Heart right ventricle (tissue), 16 donors: ENCODE measurements around the gene RNF130. TPM values are rescaled to one million over a fixed set of nuclear protein-coding genes. Genes with fewer than 3 reads are reported as not detected.
"Not testable (repeated sequence)": the region's sequence is repeated elsewhere in the genome, so short reads cannot be mapped to it uniquely, and the experiment has no call there.

Experiments used
- ATAC-seq, 8 donors: fragments of 200-7000 bp; cut with Tn5 transposase; one replicate each; pipeline ENCODE4 v1.9.1; 2020; ENCODE audit warnings: mild to moderate bottlenecking in 8 of 8, moderate library complexity in 8 of 8, moderate number of reproducible peaks in 1 of 8
- DNase-seq, 2 donors: peaks; one replicate each; pipeline ENCODE4 v3.0.0-alpha.2; 2020
- H3K27ac ChIP-seq, 10 donors: fragments of 200-600 bp; sonication (generic) in 2 of 10; one replicate each; pipeline versions ENCODE4 v1.5.0 to v1.8.0; 2020 to 2022; ENCODE audit warnings: mild to moderate bottlenecking in 3 of 10
- H3K27me3 ChIP-seq, 7 donors: fragments of 200-600 bp; one replicate each; pipeline ENCODE4 v1.8.0; 2021 to 2022; ENCODE audit warnings: mild to moderate bottlenecking in 2 of 7
- H3K36me3 ChIP-seq, 9 donors: fragments of 200-600 bp; sonication (generic) in 1 of 9; one replicate each; pipeline versions ENCODE4 v1.5.0 to v1.8.0; 2020 to 2022; ENCODE audit warnings: mild to moderate bottlenecking in 2 of 9
- H3K4me1 ChIP-seq, 9 donors: fragments of 200-600 bp; sonication (generic) in 1 of 9; one replicate each; pipeline versions ENCODE4 v1.5.0 to v1.8.0; 2020 to 2022; ENCODE audit warnings: mild to moderate bottlenecking in 4 of 9
- H3K4me3 ChIP-seq, 10 donors: fragments of 200-600 bp; sonication (generic) in 2 of 10; one replicate each; pipeline versions ENCODE4 v1.5.0 to v1.8.0; 2020 to 2022; ENCODE audit warnings: mild to moderate bottlenecking in 7 of 10, moderate library complexity in 2 of 10
- H3K9me3 ChIP-seq, 11 donors: fragments of 200-600 bp in 10 of 11; sonication (generic) in 2 of 11; one replicate each; pipeline versions ENCODE4 v1.5.0 to v1.8.0; 2013 to 2022; ENCODE audit warnings: mild to moderate bottlenecking in 2 of 11, control low read depth in 1 of 11, moderate library complexity in 1 of 11
- CTCF ChIP-seq, 9 donors: fragments of 200-600 bp; sonication (generic) in 2 of 9; IDR thresholded peaks; one replicate each; pipeline versions ENCODE4 v1.5.0 to v1.8.0; 2021 to 2022; ENCODE audit warnings: antibody characterized with exemption in 9 of 9, mild to moderate bottlenecking in 5 of 9, moderate library complexity in 1 of 9
- WGBS, 2 donors: extraction: QIAGEN DNeasy Blood & Tissue Kit; methylation state at CpG; one replicate each; pipeline ENCODE4 v1.1.7; 2013; ENCODE audit warnings: inconsistent platforms in 1 of 2; 5-methylcytosine and 5-hydroxymethylcytosine counted together
- intact Hi-C, 10 donors: fragments of 100-400 bp; cut with DNase I; formaldehyde crosslinking; loops; one replicate each; pipeline versions ENCODE4 v1.11.1 to v1.14.2; 2022
- polyA plus RNA-seq, 2 donors: library from polyadenylated mRNA; stranded (reverse); fragments of 200-250 nt; gene quantifications; one replicate each; pipeline ENCODE4 v1.2.3, GENCODE V29; 2013
- total RNA-seq, 10 donors: library from RNA; stranded (reverse); fragmentation: NEBNext Ultra II Directional in 3 of 10; extraction: Animal tissue kit (Norgen Biotek cat#: 25700) in 3 of 10; gene quantifications; one replicate each; pipeline versions ENCODE4 v1.2.1 to v1.2.4, GENCODE V29; 2021 to 2023
- donor health status: Arrhythmogenic right ventricular cardiomyopathy.
- donor health status: ischemic (EF 13 %, LVEDD 7.1; RV severe dilation, severe dysfunction).
- donor health status: healthy with polysubstance abuse.
- donor health status: DM: no; HTN: yes; CAD: no.
- donor health status: DM: no; HTN: no; CAD: no.
- donor health status: ischemic (EF 25% LVEDD 6.9; RV normal size, moderate dysfunction).
- donor health status: ischemic (EF 25% LVEDD 5.7; RV mildly dilated, moderate dysfunction).
- donor health status: healthy.
- donor health status: DM: yes; HTN: yes; CAD: no.
- donor health status: Ischemic cardiomyopathy.
- donor health status: ischemic (EF 35%, LVEDD 5.7; RV mildly dilated, moderate dysfunction).
- donor health status: nonischemic (EF 11% LVEDD 7.7; RV severe dilation, severe dysfunction).
- donor health status: DM: yes; HTN: yes; CAD: no.
- donor health status: PGD.
- donor health status: ischemic (EF 29% LVEDD 5.4; RV normal size, mild dysfunction).
- donor health status: nonischemic (EF 23%, LVEDD 6.1; RV moderate dilation, normal function).

RNF130 gene
- total and polyA plus RNA-seq, 12 donors = 21.9 to 55.8 (median 33.2) TPM

- WGBS, 2 donors = 88 to 90% methylated on average over 5 of the region's 5 CpGs
- Histone ChIP-seq H3K27ac (no peak overlapping the region), H3K4me1 (peaks cover 0 to 17% (median 3%) of the 10 kb centered on the region in 9 donors), H3K36me3 (peaks cover 0 to 26% (median 0%) of the 10 kb centered on the region in 9 donors), H3K27me3 (no peaks in the 10 kb centered on the region), H3K9me3 (peaks cover 0 to 7% (median 0%) of the 10 kb centered on the region in 11 donors), H3K4me3 (no peak overlapping the region)
- intact Hi-C loops = no loop called here
- TF ChIP-seq CTCF (IDR thresholded peaks at IDR 0.05) = no peak
- ATAC-seq (no peak), DNase-seq (no peak)
Observed at GRCh38 chr5:180018347-180019060, 53.1 kb downstream of the RNF130 start.

DNA sequence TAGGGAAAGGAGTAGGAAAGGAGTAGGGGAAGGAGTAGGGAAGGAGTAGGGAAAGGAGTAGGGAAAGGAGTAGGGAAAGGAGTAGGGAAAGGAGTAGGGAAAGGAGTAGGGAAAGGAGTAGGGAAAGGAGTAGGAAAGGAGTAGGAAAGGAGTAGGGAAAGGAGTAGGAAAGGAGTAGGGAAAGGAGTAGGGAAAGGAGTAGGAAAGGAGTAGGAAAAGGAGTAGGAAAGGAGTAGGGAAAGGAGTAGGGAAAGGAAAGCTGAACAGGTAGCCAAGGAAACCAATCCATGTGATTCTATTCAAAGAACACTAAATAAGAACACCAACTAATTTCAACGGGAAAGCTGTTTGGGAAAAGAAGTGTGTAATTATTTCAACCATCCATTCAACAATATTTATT is 56.0 kb downstream of the RNF130 start:
- ATAC-seq, H3K27me3 ChIP-seq, H3K9me3 ChIP-seq, intact Hi-C loops, H3K27ac ChIP-seq, H3K4me3 ChIP-seq, DNase-seq: not testable (repeated sequence)
- WGBS, 2 donors = 95 to 98% methylated on average over 1 of the region's 1 CpG
- H3K36me3 ChIP-seq = peaks cover 0 to 44% (median 8%) of the 10 kb centered on the region in 9 donors
- H3K4me1 ChIP-seq = peaks cover 0 to 17% (median 3%) of the 10 kb centered on the region in 9 donors

DNA sequence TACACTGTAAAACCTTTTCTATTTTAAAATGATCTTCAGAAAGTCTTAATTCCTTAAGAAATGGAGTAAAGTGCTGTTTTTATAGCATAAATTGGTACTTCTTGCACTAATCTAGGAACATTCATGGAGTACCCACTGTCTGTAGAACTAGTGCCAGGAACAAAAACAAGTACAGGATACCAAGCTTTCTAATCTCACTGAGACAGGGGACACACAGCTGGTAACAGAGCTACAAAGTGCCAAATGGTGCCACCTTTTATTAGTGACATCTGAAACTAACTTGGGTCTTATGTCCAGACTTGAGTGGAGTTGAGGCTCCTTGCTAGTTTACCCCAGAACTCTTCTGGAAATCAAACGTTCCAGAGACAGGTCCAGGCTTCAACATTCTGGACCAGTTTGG is 57.9 kb downstream of the RNF130 start:
- peaks cover 0 to 37% (median 8%) of the 10 kb centered on the region in 9 donors for H3K36me3 ChIP-seq
- no peak overlapping the region for H3K27ac ChIP-seq
- H3K4me3 ChIP-seq = no peak overlapping the region
- H3K27me3 ChIP-seq = no peaks in the 10 kb centered on the region
- intact Hi-C loops = no loop called here
- peaks cover 0 to 17% (median 4%) of the 10 kb centered on the region in 9 donors for H3K4me1 ChIP-seq
- WGBS, 2 donors = 33 to 37% methylated on average over 1 of the region's 1 CpG
- no peaks in the 10 kb centered on the region for H3K9me3 ChIP-seq
- DNase-seq (no peak), ATAC-seq (peak in 1 of 8 donors; percentile 57)
- no peak for TF ChIP-seq CTCF (IDR thresholded peaks at IDR 0.05)

DNA sequence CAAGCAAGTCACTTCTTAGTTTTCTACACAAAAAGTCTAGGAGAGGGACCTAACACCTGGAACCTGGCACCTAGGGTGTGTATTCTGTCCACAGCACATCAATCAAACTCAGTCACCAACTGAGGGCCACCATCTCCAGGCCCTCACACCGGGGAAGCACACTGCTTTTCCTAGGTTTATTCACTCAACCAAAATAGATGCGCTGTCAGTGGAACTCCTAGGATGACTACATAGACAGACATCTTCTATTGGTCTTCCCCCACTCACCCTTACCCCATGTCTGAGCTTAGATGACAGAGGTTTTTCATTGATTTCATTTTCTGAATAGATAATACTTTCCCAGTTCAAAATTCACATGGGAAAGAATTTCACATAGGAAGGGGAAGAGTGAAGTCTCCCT is 59.2 kb downstream of the RNF130 start:
- intact Hi-C loops = no loop called here
- DNase-seq = no peak
- no peak overlapping the region for H3K27ac ChIP-seq
- 37 to 43% methylated on average over 2 of the region's 2 CpGs for WGBS, 2 donors
- H3K4me3 ChIP-seq = no peak overlapping the region
- ATAC-seq = no peak
- peaks cover 0 to 31% (median 15%) of the 10 kb centered on the region in 9 donors for H3K4me1 ChIP-seq
- TF ChIP-seq CTCF (IDR thresholded peaks at IDR 0.05) = no peak
- H3K27me3 ChIP-seq = no peaks in the 10 kb centered on the region
- H3K36me3 ChIP-seq = peaks cover 0 to 37% (median 8%) of the 10 kb centered on the region in 9 donors
- no peaks in the 10 kb centered on the region for H3K9me3 ChIP-seq

DNA sequence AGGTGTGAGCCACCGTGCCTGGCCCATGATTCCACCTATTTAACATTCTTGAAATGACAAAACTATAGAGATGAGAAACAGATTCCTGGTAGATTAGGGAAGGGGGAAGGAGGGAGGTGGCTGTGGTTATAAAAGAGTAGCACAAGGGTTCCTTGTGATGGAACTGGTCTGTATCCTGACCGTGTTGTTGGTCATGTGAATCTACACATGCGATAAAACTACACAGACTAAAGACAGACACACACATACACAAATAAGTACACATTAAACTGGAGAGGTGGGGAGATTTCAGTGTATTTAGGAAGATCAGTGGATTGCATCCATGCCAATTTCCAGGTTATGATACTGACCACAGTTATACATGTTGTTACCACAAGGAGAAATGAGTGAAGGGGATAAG is 60.9 kb downstream of the RNF130 start:
- no peak for TF ChIP-seq CTCF (IDR thresholded peaks at IDR 0.05)
- intact Hi-C loops = no loop called here
- ATAC-seq (no peak), DNase-seq (no peak)
- Histone ChIP-seq H3K27me3 (no peaks in the 10 kb centered on the region), H3K4me3 (no peak overlapping the region), H3K36me3 (peaks cover 0 to 37% (median 8%) of the 10 kb centered on the region in 9 donors), H3K27ac (no peak overlapping the region), H3K4me1 (peaks cover 0 to 30% (median 26%) of the 10 kb centered on the region in 9 donors), H3K9me3 (no peaks in the 10 kb centered on the region)
- WGBS, 2 donors = 95% methylated on average over 3 of the region's 3 CpGs
